OCI-LY1 (cell line): ENCODE data around the gene DHX9.

Experiments
- H2AFZ ChIP-seq: fragments of 200-600 bp; sonication (generic), shearing (Covaris generic); 2 replicates; pipeline ENCODE4 v1.6.0; 2014; ENCODE audit warnings: antibody characterized with exemption, mild to moderate bottlenecking, low read length
- H3F3A ChIP-seq: fragments of 200-600 bp; sonication (generic), shearing (Covaris generic); 2 replicates; pipeline ENCODE4 v1.6.0; 2014; ENCODE audit warnings: mild to moderate bottlenecking, antibody characterized with exemption, low read length, moderate library complexity; ENCODE audit not compliant: insufficient read depth
- H3K27ac ChIP-seq: fragments of 200-600 bp; sonication (generic); 2 replicates; pipeline ENCODE4 v1.5.1; 2014; ENCODE audit warnings: low read length, mixed run types, mild to moderate bottlenecking, low read depth; ENCODE audit not compliant: poor library complexity, severe bottlenecking
- H3K27me3 ChIP-seq: fragments of 200-600 bp; sonication (generic); 2 replicates; pipeline ENCODE4 v1.6.0; 2014; ENCODE audit warnings: antibody characterized with exemption, mild to moderate bottlenecking, low read length, moderate library complexity; ENCODE audit not compliant: insufficient read depth
- H3K36me3 ChIP-seq: fragments of 200-600 bp; sonication (generic); 2 replicates; pipeline ENCODE4 v1.6.1; 2014; ENCODE audit warnings: mild to moderate bottlenecking, antibody characterized with exemption, low read length, moderate library complexity, mixed read lengths; ENCODE audit not compliant: insufficient read depth
- H3K4me1 ChIP-seq: fragments of 200-600 bp; sonication (generic); 2 replicates; pipeline ENCODE4 v1.5.1; 2014; ENCODE audit warnings: mild to moderate bottlenecking, low read length, moderate library complexity; ENCODE audit not compliant: insufficient read depth, severe bottlenecking
- H3K4me2 ChIP-seq: fragments of 200-600 bp; sonication (generic), shearing (Covaris generic); 2 replicates; pipeline ENCODE4 v1.6.1; 2014; ENCODE audit warnings: low read length
- H3K4me3 ChIP-seq: fragments of 200-600 bp; sonication (generic); 2 replicates; pipeline ENCODE4 v1.5.1; 2014; ENCODE audit warnings: low read length, low read depth, mild to moderate bottlenecking, mixed read lengths; ENCODE audit not compliant: poor library complexity, severe bottlenecking
- H3K79me2 ChIP-seq: fragments of 200-600 bp; shearing (Covaris generic); 2 replicates; pipeline ENCODE4 v1.6.1; 2016; ENCODE audit warnings: mixed run types, low read length, mixed read lengths; ENCODE audit not compliant: insufficient read depth
- H3K9ac ChIP-seq: fragments of 200-600 bp; sonication (generic), shearing (Covaris generic); 2 replicates; pipeline ENCODE4 v1.6.1; 2014; ENCODE audit warnings: mild to moderate bottlenecking, low read length, mixed read lengths
- H3K9me2 ChIP-seq: fragments of 200-600 bp; sonication (generic), shearing (Covaris generic); 2 replicates; pipeline ENCODE4 v1.6.1; 2014; ENCODE audit warnings: low read depth, mild to moderate bottlenecking, low read length, mixed read lengths
- H3K9me3 ChIP-seq: fragments of 200-600 bp; shearing (Covaris generic); 2 replicates; pipeline ENCODE4 v1.6.1; 2014; ENCODE audit warnings: low read length, mixed read lengths
- H4K20me1 ChIP-seq: fragments of 200-600 bp; sonication (generic), shearing (Covaris generic); 2 replicates; pipeline ENCODE4 v1.6.0; 2016; ENCODE audit warnings: mild to moderate bottlenecking, low read length; ENCODE audit not compliant: insufficient read depth
- CTCF ChIP-seq: fragments of 200-600 bp; sonication (generic), shearing (Covaris generic); IDR thresholded peaks from 2 replicates; pipeline ENCODE4 v1.5.1; 2017; ENCODE audit warnings: mild to moderate bottlenecking, antibody characterized with exemption, low read length, moderate library complexity, mixed read lengths
- EZH2 ChIP-seq: fragments of 200-600 bp; sonication (generic), shearing (Covaris generic); IDR thresholded peaks from 2 replicates; pipeline ENCODE4 v1.8.0; 2017; ENCODE audit warnings: borderline replicate concordance, mixed run types, mild to moderate bottlenecking, antibody characterized with exemption, low read length, moderate library complexity, mixed read lengths

The DHX9 gene

GRCh38 chr1:182909578-182909977, 70.4 kb downstream of the DHX9 start:
- Histone ChIP-seq H2AFZ (no peak overlapping the region), H3K36me3 (no peaks in the 10 kb centered on the region), H3K4me3 (no peak overlapping the region), H3K9me2 (no peaks in the 10 kb centered on the region), H4K20me1 (no peaks in the 10 kb centered on the region), H3K9me3 (peaks cover 3% of the 10 kb centered on the region; the same call in 1 of the 2 replicates), H3K4me2 (no peak overlapping the region), H3F3A (no peaks in the 10 kb centered on the region), H3K27me3 (no peaks in the 10 kb centered on the region), H3K27ac (no peak overlapping the region), H3K9ac (no peak overlapping the region), H3K4me1 (peaks cover 10% of the 10 kb centered on the region), H3K79me2 (no peaks in the 10 kb centered on the region)
- TF ChIP-seq EZH2, result no peak

GRCh38 chr1:182910143-182910542, 71.0 kb downstream of the DHX9 start:
- Histone ChIP-seq H3K9me2 (no peaks in the 10 kb centered on the region), H3K4me2 (no peak overlapping the region), H3K27me3 (no peaks in the 10 kb centered on the region), H4K20me1 (no peaks in the 10 kb centered on the region), H3K27ac (no peak overlapping the region), H3K36me3 (no peaks in the 10 kb centered on the region), H3K4me1 (peaks cover 10% of the 10 kb centered on the region), H3F3A (no peaks in the 10 kb centered on the region), H3K9ac (no peak overlapping the region), H3K9me3 (peaks cover 3% of the 10 kb centered on the region; the same call in 1 of the 2 replicates), H3K79me2 (no peaks in the 10 kb centered on the region), H3K4me3 (no peak overlapping the region), H2AFZ (no peak overlapping the region)
- no peak for TF ChIP-seq EZH2
- TF ChIP-seq CTCF, result no peak

- Histone ChIP-seq H3K4me1 (peaks cover 21% of the 10 kb centered on the region), H3K9me2 (no peaks in the 10 kb centered on the region), H3K36me3 (no peaks in the 10 kb centered on the region), H3K4me3 (no peak overlapping the region), H2AFZ (no peak overlapping the region), H3K9me3 (peaks cover 3% of the 10 kb centered on the region; the same call in 1 of the 2 replicates), H3K27me3 (no peaks in the 10 kb centered on the region), H3F3A (no peaks in the 10 kb centered on the region), H3K4me2 (no peak overlapping the region), H3K27ac (no peak overlapping the region), H3K9ac (no peak overlapping the region), H3K79me2 (no peaks in the 10 kb centered on the region), H4K20me1 (no peaks in the 10 kb centered on the region)
- TF ChIP-seq EZH2, result no peak
- TF ChIP-seq CTCF, result no peak
Measured at GRCh38 chr1:182913401-182913800, 74.3 kb downstream of the DHX9 start.

- Histone ChIP-seq H4K20me1 (no peaks in the 10 kb centered on the region), H3K9ac (no peak overlapping the region), H3K4me2 (no peak overlapping the region), H3K9me3 (peaks cover 3% of the 10 kb centered on the region; the same call in 1 of the 2 replicates), H3K79me2 (no peaks in the 10 kb centered on the region), H3K27ac (no peak overlapping the region), H3K4me1 (peaks cover 11% of the 10 kb centered on the region), H3K4me3 (no peak overlapping the region), H3F3A (no peaks in the 10 kb centered on the region), H2AFZ (no peak overlapping the region), H3K27me3 (no peaks in the 10 kb centered on the region), H3K9me2 (no peaks in the 10 kb centered on the region), H3K36me3 (no peaks in the 10 kb centered on the region)
- no peak for TF ChIP-seq EZH2
- no peak for TF ChIP-seq CTCF
Measured at GRCh38 chr1:182917378-182917777, 78.2 kb downstream of the DHX9 start.
